GM19239 (cell line): ENCODE results near the gene CEMIP.

Experiments
- DNase-seq: peaks from one replicate; pipeline ENCODE4 v3.0.0; 2011; ENCODE audit warnings: low spot score; ENCODE audit not compliant: insufficient read length
- FAIRE-seq: peaks from 2 replicates; lab custom pipeline; 2011; peaks lifted over from hg19 to GRCh38; lab: Jason Lieb, UNC

CEMIP gene

DNA sequence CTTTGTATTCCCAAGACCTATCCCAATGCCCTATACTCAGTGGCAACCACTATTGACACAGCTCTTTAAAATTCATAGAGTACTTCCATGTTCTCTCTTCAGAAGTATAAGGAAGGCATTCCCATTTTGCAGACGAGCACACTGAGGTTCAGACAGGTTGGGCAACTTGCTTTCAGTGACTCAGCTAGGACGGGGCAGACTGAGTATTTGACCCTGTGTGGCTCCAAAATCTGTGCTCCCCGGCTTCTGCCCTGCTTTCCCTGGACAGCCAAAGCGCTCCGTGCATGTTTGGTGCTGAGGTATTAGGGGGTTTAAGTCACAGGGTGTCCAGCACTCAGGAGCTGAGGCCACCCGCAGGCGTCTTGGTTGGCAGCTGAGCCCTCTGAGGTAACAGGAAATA lies 59.5 kb downstream of the CEMIP start:
- no peak for FAIRE-seq
- no peak for DNase-seq

GRCh38 chr15:80839764-80840130 lies 60.6 kb downstream of the CEMIP start:
- no peak for FAIRE-seq
- no peak for DNase-seq

DNA sequence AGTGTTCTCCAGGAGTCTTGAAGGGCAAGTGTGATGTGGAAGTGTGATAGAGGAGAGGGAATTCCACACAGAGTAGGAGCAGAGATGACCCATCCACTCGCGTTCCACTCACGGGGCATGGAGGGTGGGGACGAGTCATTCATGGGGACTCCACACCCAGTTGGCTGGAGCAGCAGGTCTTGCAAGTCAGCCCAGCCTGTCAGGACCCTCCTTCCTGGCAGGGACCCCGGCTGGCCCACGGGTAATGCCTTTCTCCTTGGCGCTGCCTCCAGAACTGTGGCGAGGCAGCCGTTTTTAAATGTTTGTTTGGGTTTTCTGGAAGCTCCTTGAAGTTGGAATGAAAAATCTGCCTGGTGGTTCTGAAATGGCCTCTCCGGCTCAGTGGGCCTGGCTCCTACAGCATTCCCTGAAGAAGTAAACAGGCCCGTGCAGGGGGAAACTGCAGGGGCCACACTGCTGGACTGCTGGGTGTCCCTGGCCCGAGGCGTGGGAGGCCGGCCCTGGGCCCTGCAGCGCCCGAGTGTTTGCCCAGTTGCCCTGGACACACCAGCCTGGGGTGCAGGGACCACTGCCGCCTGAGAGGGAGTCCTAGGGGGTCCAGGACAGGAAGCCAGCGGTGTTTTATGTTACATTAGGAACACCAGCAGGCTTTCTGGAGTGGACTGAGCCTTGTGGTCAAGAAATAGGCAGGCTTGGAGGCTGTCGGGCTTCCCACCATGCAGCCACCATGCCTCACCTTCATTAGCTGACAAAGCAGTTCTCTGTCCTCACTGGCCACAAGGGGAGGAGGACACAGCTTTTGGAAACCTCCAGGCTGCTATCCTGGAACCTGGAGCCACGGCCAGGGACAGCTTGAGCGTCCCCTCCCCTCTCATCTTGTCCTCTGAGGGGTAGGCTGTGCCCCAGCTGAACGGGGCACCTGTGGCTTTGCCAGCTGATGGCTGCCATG lies 61.3 kb downstream of the CEMIP start:
- DNase-seq (no peak), FAIRE-seq (no peak)

GRCh38 chr15:80841541-80841940 lies 62.4 kb downstream of the CEMIP start:
- FAIRE-seq (no peak), DNase-seq (no peak)

- FAIRE-seq (no peak), DNase-seq (no peak)
Observed at GRCh38 chr15:80844011-80844732, 65.0 kb downstream of the CEMIP start.

GRCh38 chr15:80846031-80846815 lies 67.1 kb downstream of the CEMIP start:
- FAIRE-seq: no peak
- no peak for DNase-seq

GRCh38 chr15:80849308-80849707 lies 70.1 kb downstream of the CEMIP start:
- no peak for DNase-seq
- no peak for FAIRE-seq

GRCh38 chr15:80850941-80851451 lies 71.8 kb downstream of the CEMIP start:
- FAIRE-seq (no peak), DNase-seq (no peak)

- DNase-seq (no peak), FAIRE-seq (no peak)
Observed at GRCh38 chr15:80852676-80853075, 73.5 kb downstream of the CEMIP start.

DNA sequence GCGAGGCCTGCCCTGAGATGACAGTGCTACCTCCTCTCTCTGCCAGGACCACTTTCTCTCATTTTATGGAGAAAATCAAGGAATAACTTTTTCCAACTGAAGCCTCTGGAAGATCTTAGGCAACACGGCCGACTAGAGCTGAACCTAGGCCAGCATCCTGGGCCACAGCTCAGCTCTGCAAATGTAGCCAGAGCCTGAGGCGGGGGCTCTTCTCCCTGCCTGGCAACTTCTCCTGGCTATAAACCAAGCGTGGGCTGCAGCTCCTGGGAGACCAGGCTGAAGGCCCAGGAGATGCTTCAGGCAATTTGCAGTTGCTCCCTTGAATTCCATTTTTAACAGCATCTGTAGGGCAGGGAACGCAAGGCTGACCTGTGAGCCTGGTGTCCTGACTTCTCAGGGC lies 74.9 kb downstream of the CEMIP start:
- FAIRE-seq (no peak), DNase-seq (no peak)

- no peak for FAIRE-seq
Observed at GRCh38 chr15:80855206-80855605, 76.0 kb downstream of the CEMIP start.

GRCh38 chr15:80856400-80856799 lies 77.2 kb downstream of the CEMIP start:
- no peak for FAIRE-seq
- DNase-seq: no peak

More at GRCh38 chr15:80855206-80855605, 76.0 kb downstream of the CEMIP start:
- no peak for DNase-seq

DNA sequence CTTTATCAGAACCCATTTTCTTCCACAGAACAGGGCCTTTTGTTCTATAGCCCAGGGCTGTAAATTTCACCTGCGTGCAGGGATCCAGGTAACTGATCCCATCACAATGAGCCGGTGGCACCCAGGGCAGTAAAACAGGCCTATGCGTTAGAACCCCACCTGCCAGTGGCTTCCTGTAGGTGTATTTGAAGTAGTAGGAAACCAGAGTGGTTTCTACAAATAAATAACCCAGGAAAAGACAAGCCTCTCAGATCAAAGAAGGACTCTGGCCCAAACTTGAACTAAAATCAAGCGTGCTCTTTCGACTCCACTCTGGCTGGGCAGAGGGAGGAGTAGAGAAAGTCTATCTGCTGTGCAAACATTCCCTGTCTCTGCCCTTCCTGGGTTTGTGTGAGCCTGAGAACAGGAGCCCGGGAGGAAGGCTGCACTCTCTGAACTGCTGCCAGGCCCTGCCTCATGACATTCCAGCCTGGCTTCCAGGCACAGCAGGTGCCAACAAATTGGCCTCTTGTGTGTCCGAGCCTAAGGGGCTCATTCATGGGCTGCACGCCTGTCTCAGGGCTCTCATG lies 77.7 kb downstream of the CEMIP start:
- no peak for FAIRE-seq
- DNase-seq: no peak

DNA sequence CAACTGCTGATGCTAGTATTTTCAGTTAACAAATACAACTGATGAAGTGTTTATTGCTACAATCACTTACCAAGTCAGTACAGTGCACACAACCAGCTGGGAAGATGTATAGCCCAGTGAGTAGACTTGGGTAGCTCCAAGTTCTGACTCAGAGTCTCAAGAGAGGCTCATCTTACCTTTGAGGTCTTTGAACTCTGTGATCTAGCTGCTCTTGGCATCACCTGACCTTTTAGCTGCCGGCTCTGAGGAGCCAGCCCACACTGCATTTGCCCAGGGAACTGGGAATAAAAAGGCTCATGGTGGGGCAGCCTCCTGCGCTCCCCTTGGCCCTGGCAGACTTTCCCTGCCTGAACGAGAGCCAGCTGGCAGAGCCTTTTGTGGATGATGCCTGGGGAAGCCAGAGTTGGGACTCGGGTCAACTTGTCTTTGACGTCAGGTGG lies 82.6 kb downstream of the CEMIP start:
- DNase-seq (no peak), FAIRE-seq (no peak)

DNA sequence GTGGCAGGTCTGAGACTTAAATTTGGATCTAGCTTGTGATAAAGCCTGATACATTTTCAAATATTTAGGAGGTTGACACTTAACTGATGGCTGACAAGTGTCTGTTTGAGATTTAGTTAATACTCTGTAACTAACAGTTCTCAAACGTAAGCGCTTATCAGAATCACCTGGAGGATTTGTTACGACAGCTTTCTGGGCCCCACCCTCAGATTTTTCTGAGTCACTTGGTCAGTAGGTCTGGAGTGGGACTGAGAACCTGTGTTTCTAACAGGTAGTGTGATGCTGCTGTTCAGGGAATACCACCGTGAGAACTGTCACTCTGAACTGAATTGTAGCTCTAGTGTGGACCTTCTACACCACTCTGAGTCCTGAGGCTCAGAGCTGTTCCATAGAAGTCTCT lies 85.5 kb downstream of the CEMIP start:
- FAIRE-seq: no peak
- DNase-seq: no peak

GRCh38 chr15:80866936-80867335 lies 87.8 kb downstream of the CEMIP start:
- DNase-seq (no peak), FAIRE-seq (no peak)

DNA sequence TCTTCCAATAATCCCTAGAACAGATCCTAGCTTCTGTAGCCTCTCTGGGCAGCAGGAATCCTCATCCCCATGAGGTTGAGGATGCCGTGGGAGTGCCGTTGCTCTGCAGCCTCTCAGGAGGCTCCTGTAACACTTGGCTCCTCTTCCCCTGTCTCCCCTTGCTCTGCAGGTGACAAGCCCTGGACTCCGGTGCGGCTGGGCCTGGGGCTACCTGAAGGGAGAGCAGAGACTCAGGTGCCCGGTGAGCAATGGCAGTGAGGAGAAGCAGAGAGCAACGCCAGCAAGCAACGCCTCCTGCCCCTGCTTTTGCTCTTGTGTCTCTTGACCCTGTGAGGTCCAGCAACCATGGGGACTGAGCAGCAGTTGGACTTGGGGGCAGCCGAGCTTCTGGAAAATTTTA lies 91.2 kb downstream of the CEMIP start:
- FAIRE-seq (no peak), DNase-seq (no peak)

DNA sequence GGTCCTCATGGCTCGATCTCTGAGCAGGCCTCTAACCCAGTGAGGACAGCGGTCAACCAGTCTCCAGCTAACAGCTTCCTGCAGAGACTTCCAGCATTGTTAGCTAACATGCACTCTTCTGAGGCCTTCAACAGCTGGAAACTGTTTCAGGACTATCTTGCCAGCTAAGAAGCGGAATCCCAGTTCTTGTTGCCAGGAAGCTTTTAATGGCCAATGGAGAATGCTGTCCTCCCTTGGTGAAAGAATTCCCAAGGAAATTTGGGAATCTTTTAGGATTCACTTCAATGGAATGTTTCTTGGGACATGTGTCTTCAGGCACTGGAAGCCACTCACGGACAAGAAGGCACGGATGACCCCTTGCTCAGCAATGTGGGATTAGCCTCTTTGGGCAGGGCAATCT lies 91.7 kb downstream of the CEMIP start:
- DNase-seq: no peak
- FAIRE-seq: no peak

- FAIRE-seq (no peak), DNase-seq (no peak)
Observed at GRCh38 chr15:80871858-80872257, 92.7 kb downstream of the CEMIP start.

DNA sequence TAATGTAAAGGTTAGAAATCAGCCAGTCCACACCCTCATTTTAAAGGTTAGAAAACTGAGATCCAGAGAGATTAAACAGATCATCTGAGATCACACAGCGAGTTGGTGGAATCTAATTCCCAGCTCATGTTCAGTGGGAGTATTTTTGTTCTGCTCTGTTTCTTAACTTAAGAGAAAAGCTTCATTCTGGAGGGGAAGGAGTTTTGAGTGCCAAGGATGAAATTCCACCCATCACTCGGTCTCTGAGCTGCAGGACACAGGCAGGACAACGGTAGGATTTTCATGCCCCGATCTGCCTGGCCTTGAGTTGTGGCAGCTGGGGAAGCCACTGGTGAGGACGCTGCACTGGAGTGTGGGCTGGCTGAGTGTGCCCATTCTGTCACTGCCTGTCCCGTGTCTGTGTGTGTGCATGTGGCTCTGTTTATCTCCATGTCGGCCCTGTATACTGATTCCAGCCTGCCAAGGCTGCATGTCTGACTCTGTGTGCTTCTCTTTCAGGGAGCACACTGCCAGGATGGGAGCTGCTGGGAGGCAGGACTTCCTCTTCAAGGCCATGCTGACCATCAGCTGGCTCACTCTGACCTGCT lies 94.3 kb downstream of the CEMIP start:
- FAIRE-seq (no peak), DNase-seq (no peak)
